Skeletal muscle tissue (tissue), 4 donors: ENCODE results near the gene ZDHHC1. TPM values are rescaled to one million over a fixed set of nuclear protein-coding genes. Genes with fewer than 3 reads are reported as not detected.

Experiments
- H3K27ac ChIP-seq: one replicate; pipeline ENCODE4 v1.7.0; 2013; ENCODE audit warnings: mild to moderate bottlenecking, low read depth, low read length, inconsistent platforms
- H3K27me3 ChIP-seq, 3 donors: one replicate each; pipeline ENCODE4 v1.7.0; 2013; ENCODE audit warnings: low read length in 3 of 3; ENCODE audit not compliant: control insufficient read depth in 3 of 3, insufficient read depth in 3 of 3
- H3K36me3 ChIP-seq, 3 donors: one replicate each; pipeline ENCODE4 v1.7.0; 2013; ENCODE audit warnings: low read length in 3 of 3; ENCODE audit not compliant: control insufficient read depth in 3 of 3, insufficient read depth in 3 of 3
- H3K4me1 ChIP-seq, 3 donors: one replicate each; pipeline ENCODE4 v1.7.0; 2013; ENCODE audit warnings: low read length in 3 of 3, mild to moderate bottlenecking in 3 of 3; ENCODE audit not compliant: control insufficient read depth in 3 of 3, insufficient read depth in 3 of 3
- H3K4me3 ChIP-seq, 3 donors: one replicate each; pipeline ENCODE4 v1.7.0; 2013; ENCODE audit warnings: low read length in 3 of 3
- H3K9ac ChIP-seq, 3 donors: one replicate each; pipeline ENCODE4 v1.7.0; 2013; ENCODE audit warnings: low read length in 3 of 3, mild to moderate bottlenecking in 3 of 3, moderate library complexity in 2 of 3, low read depth in 1 of 3
- H3K9me3 ChIP-seq, 3 donors: one replicate each; pipeline ENCODE4 v1.7.0; 2013; ENCODE audit warnings: low read length in 3 of 3; ENCODE audit not compliant: control insufficient read depth in 3 of 3
- total RNA-seq: library from RNA; depleted of rRNA; stranded (reverse); fragments of >200 nt; gene quantifications from one replicate; pipeline ENCODE4 v1.2.3, GENCODE V29; 2014
- donor health status: Osteomylitis.

ZDHHC1 gene
- total RNA-seq, 1 donor from 2014 or later: 11.5 TPM

DNA sequence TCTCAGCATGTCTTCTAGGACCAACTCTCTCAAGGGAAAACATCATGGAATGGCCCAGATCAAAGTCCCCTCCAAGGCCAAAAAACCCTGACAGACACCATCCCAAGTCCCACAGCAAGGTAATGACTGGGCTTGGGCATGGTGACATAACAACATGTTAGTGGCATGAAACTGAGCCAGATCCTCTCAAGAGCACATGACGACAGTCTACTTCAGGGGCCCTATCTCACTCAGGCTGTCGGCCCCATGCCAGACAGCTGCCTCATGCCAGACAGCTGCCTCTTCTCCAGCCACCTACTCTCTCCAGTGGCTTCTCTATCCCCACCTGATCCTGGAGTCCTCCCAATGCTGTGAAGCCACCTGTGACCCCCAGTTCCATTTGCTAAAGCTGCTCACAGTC lies 33.1 kb upstream of the ZDHHC1 start:
- H3K4me1 ChIP-seq: peaks cover 85 to 96% (median 87%) of the 10 kb centered on the region in 3 donors
- no peaks in the 10 kb centered on the region for H3K27me3 ChIP-seq
- H3K27ac ChIP-seq: peak overlapping the region; percentile 12
- H3K4me3 ChIP-seq: no peak overlapping the region
- H3K9me3 ChIP-seq: no peaks in the 10 kb centered on the region
- H3K9ac ChIP-seq: peak overlapping the region in 2 of 3 donors; percentile 33 to 50
- peaks cover 12 to 19% (median 17%) of the 10 kb centered on the region in 3 donors for H3K36me3 ChIP-seq

DNA sequence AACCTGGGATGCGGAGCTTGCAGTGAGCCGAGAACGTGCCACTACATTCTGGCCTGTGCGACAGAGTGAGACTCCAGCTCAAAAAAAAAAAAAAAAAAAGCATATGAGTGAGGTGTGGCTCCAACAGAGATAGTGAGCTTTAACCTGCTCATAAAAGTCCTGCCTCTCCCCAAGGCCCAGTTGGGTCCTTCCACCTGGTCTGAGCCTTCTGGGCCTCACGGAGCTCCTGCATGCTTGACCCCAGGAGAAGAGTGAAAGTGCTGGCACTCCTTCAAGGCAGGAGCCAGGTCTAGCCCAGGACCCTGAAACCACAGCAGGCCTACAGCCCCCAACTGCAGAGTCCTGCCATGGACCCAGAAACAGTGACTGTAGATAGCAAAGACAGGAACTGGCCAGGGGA lies 32.3 kb upstream of the ZDHHC1 start:
- H3K27me3 ChIP-seq: no peaks in the 10 kb centered on the region
- H3K4me3 ChIP-seq: no peak overlapping the region
- peaks cover 92 to 96% (median 93%) of the 10 kb centered on the region in 3 donors for H3K4me1 ChIP-seq
- peak overlapping the region; percentile 12 for H3K27ac ChIP-seq
- H3K36me3 ChIP-seq: peaks cover 16 to 24% (median 17%) of the 10 kb centered on the region in 3 donors
- H3K9me3 ChIP-seq: no peaks in the 10 kb centered on the region
- no peak overlapping the region for H3K9ac ChIP-seq

DNA sequence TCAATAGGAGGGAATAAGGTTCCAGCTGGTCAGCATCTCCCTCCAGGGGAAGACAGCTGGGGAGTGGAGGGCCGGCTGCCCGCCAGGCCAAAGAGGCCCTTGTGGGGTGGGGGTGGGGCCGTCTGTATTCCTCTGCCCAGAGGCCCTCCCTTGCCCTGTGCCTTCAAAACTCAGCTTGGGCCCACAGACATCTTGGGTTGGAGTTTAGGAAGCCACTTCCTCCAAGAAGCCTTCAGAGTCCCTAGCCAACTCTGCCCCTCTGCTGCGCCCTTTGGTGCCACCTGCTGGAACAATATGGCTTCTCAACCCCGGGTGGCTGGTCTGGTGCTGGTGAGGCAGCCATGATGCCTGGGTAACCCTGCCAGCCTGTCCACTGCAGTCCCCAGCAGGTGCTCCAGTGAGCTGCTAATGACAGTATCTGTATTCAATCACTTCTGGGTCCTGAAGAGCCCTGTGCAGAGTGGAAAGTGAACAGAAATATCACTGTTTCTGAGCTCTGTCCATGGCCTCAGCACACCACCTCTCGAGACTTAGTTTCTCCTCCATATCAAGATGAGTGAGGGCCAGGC lies 31.3 kb upstream of the ZDHHC1 start:
- Histone ChIP-seq H3K9ac (peak overlapping the region in 1 of 3 donors; percentile 68), H3K9me3 (no peaks in the 10 kb centered on the region), H3K4me1 (peaks cover 93 to 96% (median 95%) of the 10 kb centered on the region in 3 donors), H3K36me3 (peaks cover 10 to 18% (median 12%) of the 10 kb centered on the region in 3 donors), H3K27me3 (no peaks in the 10 kb centered on the region), H3K27ac (peak overlapping the region; percentile 23), H3K4me3 (no peak overlapping the region)

DNA sequence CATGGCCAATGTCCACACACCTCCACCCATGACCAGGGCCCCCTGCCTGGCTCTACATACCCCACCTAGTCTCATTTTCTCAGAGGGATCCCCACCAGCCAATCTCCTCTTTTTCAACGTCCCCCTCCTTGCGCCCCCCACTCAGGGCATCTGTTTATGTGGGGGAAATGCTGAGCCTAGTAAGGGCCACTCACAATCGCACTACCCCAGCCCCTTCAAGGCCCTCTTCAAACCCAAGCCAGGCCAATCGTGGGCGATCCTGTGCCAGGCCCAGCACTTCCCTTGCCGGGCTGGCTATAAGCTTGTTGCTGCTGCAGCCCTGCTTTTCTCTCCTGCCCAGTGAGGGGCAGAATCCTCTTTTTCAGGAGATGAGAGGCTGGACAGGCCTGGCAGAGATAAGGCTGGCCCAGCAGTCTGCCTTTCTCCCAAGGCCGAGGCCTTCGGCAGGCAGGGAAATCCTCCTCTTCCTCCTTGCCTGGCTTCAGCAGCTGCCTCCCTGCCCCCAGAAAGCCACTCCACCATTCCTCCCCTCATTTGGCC lies 30.8 kb upstream of the ZDHHC1 start:
- no peaks in the 10 kb centered on the region for H3K27me3 ChIP-seq
- H3K4me1 ChIP-seq: peaks cover 93 to 96% (median 95%) of the 10 kb centered on the region in 3 donors
- peaks cover 11 to 14% (median 12%) of the 10 kb centered on the region in 3 donors for H3K36me3 ChIP-seq
- no peak overlapping the region for H3K4me3 ChIP-seq
- H3K9me3 ChIP-seq: no peaks in the 10 kb centered on the region
- H3K9ac ChIP-seq: peak overlapping the region; percentile 3 to 68 (median 38)
- H3K27ac ChIP-seq: peak overlapping the region; percentile 23

DNA sequence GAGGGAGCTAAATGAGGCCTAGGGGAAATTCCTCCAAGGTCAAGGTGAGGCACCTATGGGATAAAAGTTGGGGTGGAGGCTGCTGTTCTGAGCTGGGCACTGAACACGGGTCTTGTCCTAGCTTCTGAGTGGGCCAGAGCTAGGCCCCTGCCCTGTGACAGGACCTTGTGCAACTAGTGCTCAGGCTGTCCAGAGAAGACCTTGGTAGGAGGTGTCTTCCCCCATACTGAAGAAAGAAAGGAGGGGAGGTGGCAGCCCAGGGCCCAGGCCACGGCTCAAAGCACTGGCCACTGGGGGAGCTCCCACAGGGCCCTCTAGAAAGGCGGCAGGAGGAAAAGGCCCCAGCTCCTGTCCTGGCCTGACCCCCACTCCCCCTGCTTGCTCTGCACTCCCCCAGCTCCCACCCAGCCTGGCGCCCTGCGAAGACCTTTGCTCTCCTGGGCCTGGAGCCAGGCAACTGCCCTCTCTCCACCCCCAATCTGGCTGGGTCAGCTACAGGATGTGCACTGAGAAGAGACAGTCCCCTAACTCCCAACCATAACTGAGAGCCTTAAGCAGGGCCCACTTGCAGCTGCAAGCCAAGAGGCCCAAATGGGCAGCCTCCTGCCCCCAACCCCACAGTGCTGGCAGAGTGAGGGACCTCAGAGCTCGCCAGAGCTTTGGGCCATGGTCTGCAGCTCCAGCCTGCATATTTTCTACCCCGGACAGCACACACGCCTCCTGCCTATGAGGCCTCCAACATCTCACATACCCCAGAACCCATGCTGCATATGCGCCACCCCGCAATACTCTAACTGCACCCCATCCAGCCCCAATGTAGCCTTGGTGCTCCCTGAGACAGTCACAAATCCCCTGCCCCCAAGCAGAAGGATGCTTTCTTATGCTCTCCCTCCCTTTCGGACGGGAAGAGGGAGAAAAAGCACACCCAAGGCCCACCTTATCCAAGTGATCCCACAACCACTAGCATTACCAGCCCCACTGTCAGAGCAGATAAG lies 29.9 kb upstream of the ZDHHC1 start:
- Histone ChIP-seq H3K9ac (peak overlapping the region; percentile 38 to 68 (median 57)), H3K4me1 (peaks cover 93 to 96% (median 95%) of the 10 kb centered on the region in 3 donors), H3K36me3 (peaks cover 7 to 14% (median 8%) of the 10 kb centered on the region in 3 donors), H3K27ac (no peak overlapping the region), H3K4me3 (peak overlapping the region in 1 of 3 donors; percentile 27), H3K9me3 (no peaks in the 10 kb centered on the region), H3K27me3 (no peaks in the 10 kb centered on the region)

DNA sequence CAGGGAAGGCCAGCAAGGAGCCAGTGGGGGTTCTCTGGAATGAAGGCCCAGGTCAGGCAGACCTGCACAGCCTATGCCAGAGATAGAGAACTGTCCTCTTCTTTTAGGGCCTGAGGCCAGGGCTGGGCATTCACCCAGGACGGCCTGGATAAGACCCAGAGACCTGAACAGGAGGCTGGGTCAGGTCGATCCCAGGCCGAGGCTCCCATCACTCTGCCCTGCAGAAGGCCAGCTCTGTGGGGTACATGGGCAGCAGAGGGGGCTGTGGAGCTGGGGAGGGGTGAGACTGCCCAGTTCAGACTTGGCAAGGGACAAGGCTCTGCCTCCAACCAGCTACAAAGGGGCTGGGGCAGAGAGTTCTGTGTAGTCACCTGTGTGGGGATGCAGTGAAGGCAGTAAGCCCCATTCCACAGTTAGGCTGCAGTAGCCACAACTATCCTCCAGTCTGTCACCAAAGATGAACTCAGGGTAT lies 29.2 kb upstream of the ZDHHC1 start:
- Histone ChIP-seq H3K36me3 (peaks cover 7 to 14% (median 8%) of the 10 kb centered on the region in 3 donors), H3K4me3 (no peak overlapping the region), H3K4me1 (peaks cover 90 to 96% (median 93%) of the 10 kb centered on the region in 3 donors), H3K27me3 (no peaks in the 10 kb centered on the region), H3K9me3 (no peaks in the 10 kb centered on the region), H3K9ac (peak overlapping the region in 1 of 3 donors; percentile 57), H3K27ac (no peak overlapping the region)

DNA sequence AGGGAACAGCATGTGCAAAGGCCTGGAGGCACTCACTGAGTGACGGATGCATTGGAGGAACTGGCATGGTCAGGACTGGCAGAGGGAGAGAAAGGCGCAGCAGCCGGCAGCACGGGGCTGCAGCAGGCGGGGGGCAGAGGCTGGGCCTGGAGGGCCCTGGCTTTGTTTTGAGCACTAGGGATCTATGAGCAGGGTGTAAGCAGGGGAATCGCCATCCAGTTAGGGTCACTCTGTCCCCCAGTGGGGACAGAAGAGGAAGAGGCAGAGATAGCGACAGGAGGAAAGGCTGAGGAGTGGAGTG lies 28.8 kb upstream of the ZDHHC1 start:
- H3K9me3 ChIP-seq: no peaks in the 10 kb centered on the region
- H3K27ac ChIP-seq: no peak overlapping the region

DNA sequence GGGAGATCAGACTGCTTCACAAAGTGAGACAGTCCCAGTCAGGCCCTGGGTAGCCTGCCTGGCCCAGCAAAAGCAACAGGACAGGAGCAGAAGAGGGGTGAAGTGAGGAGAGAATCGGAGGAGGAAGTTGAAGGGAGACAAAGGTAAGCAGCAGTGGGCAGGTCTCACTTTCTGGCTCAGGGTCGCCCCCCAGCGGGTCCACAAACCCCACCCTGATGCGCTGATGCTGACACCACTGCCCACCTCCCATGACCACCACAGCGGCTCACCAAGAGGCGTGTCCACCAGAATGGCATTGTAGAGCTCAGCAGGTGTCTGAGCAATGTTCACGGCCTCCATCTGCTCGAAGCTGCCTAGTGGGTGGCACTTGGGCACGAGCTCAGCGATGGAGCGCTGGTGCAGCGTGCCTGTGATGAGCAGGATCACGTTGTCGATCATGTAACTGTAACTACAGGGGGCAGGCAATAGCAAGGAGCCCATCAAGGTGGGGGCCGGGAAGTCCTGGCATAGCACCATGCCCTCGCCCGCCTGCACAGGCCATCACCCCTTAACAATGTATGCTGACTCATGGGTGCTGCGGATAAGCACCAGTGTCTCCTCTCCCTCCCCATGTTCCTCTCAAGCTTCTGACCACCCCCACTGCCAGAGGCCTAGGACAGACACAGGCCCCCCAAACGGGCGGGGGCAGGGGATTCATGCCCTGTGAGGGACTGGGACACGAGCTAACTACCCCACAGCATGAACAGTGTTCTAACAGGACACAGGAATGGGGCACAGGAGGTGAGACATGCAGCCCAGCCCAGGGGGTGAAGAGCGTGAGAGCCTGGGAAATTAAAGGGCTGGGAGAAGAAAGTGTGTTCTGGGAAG lies 28.2 kb upstream of the ZDHHC1 start:
- peaks cover 80 to 86% (median 83%) of the 10 kb centered on the region in 3 donors for H3K4me1 ChIP-seq
- peak overlapping the region; percentile 23 to 62 (median 57) for H3K9ac ChIP-seq
- H3K36me3 ChIP-seq: peaks cover 8 to 18% (median 12%) of the 10 kb centered on the region in 3 donors
- peak overlapping the region; percentile 49 for H3K27ac ChIP-seq
- H3K4me3 ChIP-seq: peak overlapping the region in 1 of 3 donors; percentile 38
- H3K9me3 ChIP-seq: no peaks in the 10 kb centered on the region
- H3K27me3 ChIP-seq: no peaks in the 10 kb centered on the region

More for the DNA sequence above, 28.8 kb upstream of the ZDHHC1 start:
- Histone ChIP-seq H3K36me3 (peaks cover 8 to 16% (median 10%) of the 10 kb centered on the region in 3 donors), H3K4me1 (peaks cover 86 to 92% (median 89%) of the 10 kb centered on the region in 3 donors), H3K4me3 (no peak overlapping the region), H3K9ac (peak overlapping the region in 2 of 3 donors; percentile 23 to 40), H3K27me3 (no peaks in the 10 kb centered on the region)

DNA sequence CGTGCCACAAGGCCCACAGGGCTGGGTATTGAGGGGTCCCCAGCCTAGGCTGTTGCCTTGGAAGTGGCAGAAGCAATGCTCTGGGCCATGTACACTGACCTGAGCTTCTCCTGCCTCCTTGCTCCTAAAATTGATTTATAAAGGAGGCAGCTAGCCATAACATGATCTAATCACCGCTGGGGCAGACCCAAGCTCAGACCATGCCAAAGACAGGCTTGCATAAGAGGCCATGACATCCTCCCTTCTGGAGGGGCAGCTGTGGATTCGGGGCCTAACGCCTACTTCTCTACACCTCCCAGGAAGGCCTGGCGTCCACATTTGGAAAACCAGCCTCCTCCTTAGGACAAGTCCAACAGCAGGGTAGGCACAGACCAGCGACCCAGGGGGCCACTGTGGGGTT lies 27.0 kb upstream of the ZDHHC1 start:
- H3K4me3 ChIP-seq: no peak overlapping the region
- peaks cover 20 to 27% (median 20%) of the 10 kb centered on the region in 3 donors for H3K36me3 ChIP-seq
- H3K27me3 ChIP-seq: no peaks in the 10 kb centered on the region
- H3K27ac ChIP-seq: peak overlapping the region; percentile 49
- no peaks in the 10 kb centered on the region for H3K9me3 ChIP-seq
- peak overlapping the region; percentile 33 to 62 (median 57) for H3K9ac ChIP-seq
- peaks cover 70 to 74% (median 73%) of the 10 kb centered on the region in 3 donors for H3K4me1 ChIP-seq
